GM19351 (cell line): Measurements from ENCODE around the gene TTC39B.

ENCODE experiments used
- ATAC-seq: cut with Tn5 transposase; IDR thresholded peaks from one replicate; pipeline ENCODE4 v1.9.1; 2021; ENCODE audit warnings: mild to moderate bottlenecking, moderate library complexity; ENCODE audit not compliant: unreplicated experiment

Gene TTC39B

DNA sequence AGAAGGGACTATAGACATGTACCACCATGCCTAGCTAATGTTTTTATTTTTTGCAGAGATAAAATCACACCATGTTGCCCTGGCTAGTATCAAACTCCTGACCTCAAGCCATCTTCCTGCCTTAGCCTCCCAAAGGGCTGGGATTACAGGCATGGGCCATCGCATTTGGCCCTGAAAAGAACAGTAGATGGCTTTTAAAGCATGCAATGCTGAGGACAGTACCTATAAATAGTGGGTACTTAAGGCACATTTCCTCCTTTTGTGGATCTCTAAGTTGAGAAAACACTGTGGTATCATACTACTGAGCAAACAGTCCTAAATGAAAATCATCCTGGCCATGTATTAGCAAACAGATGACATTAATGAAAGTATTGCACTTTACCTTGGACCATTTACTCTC lies 119.4 kb downstream of the TTC39B start:
- no peak for ATAC-seq

DNA sequence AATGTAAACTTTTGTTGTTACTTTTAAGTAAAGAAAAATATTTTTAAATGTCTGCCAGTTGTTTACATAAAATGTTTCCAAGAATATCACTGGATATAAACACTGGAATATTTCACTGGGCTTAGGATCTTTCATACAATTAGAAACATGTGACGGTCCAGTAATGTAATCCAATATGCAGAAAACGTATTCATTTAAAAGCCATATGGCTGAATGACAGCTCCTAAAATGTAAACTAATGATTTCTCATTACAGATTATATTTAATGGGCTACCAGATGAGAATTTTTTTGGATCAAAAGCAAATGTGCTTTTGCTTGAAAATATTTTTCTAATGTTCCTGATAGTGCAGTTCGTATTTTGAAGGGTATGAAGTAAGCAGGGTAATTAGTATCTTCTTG lies 124.3 kb downstream of the TTC39B start:
- ATAC-seq, result no peak

- ATAC-seq, result no peak
Observed at GRCh38 chr9:15182101-15182551, 124.9 kb downstream of the TTC39B start.

DNA sequence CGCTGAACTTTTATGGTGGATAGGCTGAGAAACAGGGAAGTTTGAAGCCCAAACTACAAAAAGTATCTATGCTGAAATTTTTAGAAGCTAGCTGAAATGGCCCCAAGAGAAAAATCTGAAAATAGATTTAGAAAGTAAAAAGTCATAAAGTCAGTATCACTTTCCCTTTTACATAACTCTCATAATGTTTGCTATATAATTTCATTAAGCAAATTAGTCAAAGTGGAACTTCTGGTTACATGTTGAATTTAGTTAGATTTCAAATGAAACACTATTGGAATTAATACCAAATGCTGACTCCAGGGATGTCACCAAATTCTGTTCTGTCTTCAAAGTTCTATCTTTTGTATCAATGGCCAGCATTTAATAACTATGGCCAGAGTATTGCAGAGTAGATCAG lies 126.9 kb downstream of the TTC39B start:
- no peak for ATAC-seq

DNA sequence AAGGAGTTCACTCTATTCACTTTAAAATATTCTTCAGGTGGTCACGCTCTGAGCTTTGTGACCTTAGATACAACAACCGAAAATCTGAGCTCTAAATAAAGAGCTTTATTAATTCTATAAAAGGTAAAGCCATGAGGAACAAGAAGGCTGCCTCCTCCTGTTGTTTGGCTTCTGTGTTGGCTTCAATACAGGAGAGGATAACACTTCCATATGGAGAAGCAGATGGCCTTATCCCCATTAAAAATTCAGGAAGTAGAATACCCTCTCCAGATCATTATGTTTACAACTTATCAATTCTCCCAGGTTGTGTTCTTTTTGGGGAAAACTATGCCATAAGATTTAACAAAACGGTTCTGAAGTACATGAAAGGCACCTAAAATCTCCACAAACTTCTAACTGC lies 128.4 kb downstream of the TTC39B start:
- no peak for ATAC-seq

GRCh38 chr9:15176836-15177235 lies 130.2 kb downstream of the TTC39B start:
- no peak for ATAC-seq

- no peak for ATAC-seq
Observed at GRCh38 chr9:15163931-15164330, 143.1 kb downstream of the TTC39B start.

DNA sequence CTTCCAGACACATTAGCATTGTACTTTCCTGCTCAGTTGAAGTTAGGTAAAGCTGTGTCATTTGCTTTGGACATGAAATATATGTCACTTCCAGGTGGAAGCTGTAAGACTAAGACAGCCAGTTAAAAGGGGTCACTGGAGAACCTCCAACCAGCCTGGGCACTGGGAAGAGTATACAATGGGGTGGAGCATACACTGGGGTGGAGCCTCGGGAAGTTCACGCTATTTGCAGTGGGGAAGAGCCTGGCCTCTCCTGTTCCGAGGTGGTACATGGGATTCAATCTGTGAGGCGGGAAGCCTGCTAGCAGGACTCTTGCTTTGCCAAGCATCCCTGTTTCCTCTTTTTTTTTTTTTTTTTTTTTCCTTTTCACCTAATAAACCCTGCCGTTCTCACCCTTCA lies 145.3 kb downstream of the TTC39B start:
- ATAC-seq, result no peak

DNA sequence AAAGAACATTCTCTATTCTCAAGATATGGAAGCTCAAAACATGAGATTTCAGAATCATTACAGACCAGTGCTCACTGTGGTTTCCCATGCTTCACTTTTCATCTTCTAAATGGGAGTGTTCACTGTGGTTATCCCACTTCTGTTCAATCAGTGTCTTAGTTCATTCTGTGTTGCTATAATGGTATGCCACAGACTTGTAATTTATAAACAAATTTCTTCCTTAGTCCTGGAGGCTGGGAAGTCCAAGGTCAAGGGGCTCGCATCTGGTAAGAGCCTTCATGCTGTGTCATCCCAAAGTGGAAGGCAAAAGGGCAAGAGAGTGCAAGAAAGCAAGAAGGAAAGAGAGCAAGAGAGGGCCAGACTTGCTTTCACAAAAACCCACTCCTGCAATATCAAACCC lies 146.3 kb downstream of the TTC39B start:
- no peak for ATAC-seq

DNA sequence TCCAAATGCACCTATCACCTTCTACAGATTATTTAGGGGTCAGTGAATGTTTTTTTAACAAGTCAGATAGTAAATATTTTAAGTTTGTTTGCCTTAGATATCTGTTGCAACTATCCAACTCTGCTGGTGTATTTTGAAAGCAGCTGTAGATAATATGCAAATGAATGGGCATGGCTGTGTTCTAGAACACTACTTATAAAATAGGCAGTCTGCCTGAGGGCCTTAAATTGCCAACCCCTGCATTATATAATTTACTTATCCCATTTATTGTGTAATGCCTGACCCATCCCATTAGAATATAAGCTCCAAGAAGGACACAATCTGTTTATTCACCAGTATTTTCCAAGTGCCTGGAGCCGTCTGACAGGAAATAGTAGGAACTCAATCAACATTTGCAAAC lies 149.0 kb downstream of the TTC39B start:
- ATAC-seq, result no peak

DNA sequence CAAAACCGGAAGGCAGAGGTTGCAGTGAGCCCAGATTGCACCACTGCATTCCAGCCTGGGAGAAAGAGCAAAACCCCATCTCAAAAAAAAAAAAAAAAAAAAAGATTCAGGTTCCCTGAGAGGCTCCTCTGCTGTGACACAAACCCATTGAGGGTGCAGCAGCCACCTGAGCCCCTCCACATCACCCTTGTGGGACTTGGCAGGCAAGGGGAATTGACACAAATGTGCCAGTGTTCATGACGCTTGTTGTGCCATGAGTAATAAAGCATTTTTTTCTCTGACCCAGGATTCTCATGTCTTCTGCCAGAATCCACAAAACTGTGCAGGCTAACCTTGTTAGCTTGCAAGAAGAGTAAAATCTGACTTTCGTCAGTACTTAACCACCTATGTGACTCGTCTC lies 149.6 kb downstream of the TTC39B start:
- ATAC-seq, result no peak

DNA sequence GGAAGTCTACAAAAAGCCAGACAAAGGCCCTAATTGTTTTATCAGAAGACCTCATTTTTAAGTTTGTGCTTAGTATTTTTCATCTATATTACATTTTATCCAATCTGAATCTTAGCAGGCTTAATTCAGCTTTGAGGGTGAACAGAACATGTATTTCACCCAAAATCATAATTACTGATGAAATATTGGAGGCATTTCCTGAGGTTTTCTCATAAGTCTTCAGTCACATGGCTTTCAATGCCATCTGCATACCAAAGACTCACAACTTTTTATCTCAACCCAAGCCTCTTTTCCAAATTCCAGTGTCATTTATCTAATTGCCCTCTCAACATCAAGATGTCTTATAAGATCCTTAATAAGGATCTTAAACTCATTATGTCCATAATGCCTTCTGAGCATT lies 150.8 kb downstream of the TTC39B start:
- ATAC-seq, result no peak

- ATAC-seq, result no peak
Observed at GRCh38 chr9:15155826-15156225, 151.2 kb downstream of the TTC39B start.

GRCh38 chr9:15155323-15155722 lies 151.7 kb downstream of the TTC39B start:
- no peak for ATAC-seq

- ATAC-seq, result no peak
Observed at GRCh38 chr9:15154677-15155076, 152.3 kb downstream of the TTC39B start.

- no peak for ATAC-seq
Observed at GRCh38 chr9:15153961-15154360, 153.1 kb downstream of the TTC39B start.

DNA sequence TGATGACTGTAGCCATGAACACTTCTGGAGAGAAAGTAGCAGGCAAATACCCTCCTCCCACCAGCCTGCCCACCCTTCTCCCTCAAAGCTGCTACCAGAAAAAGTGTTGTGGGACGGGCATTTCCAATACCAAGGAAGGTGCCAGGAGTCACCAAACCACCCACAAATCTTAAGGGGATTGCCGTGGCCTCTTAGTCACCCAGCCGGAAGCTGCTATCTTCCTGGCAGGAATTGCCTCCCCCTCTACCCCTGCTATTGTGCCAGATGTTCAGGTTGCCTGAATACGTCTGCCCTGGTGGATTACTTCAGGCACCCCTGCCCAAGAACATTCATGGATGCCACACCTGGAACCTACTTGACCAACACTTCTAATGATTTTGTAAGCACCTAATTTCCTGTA lies 156.1 kb downstream of the TTC39B start:
- ATAC-seq, result no peak

- no peak for ATAC-seq
Observed at GRCh38 chr9:15149450-15149849, 157.6 kb downstream of the TTC39B start.

DNA sequence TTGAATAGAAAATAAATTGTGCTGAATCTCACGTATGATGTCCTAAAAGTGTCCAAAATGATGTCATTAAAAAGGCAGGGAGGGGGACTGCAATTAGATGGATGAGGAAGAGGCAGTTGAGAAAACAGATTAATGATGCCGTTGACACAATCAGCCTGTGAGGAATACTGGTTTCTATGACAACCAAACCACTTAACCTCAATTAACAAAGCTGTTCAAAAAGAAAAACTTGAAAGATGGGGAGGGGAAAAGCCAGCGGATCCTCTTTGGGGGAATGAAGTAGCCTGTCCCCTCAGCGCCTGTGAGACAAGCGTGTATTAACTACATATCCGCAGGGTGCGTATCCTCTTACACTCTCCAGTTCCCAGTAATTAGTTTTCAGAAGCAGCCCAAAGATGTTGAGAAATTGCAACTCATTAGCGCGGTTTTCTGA lies 160.7 kb downstream of the TTC39B start:
- no peak for ATAC-seq

GRCh38 chr9:15144622-15145061 lies 162.4 kb downstream of the TTC39B start:
- ATAC-seq, result no peak

GRCh38 chr9:15142878-15143534 lies 164.0 kb downstream of the TTC39B start:
- peak; percentile 98 for ATAC-seq

- no peak for ATAC-seq
Observed at GRCh38 chr9:15140051-15140450, 167.0 kb downstream of the TTC39B start.

DNA sequence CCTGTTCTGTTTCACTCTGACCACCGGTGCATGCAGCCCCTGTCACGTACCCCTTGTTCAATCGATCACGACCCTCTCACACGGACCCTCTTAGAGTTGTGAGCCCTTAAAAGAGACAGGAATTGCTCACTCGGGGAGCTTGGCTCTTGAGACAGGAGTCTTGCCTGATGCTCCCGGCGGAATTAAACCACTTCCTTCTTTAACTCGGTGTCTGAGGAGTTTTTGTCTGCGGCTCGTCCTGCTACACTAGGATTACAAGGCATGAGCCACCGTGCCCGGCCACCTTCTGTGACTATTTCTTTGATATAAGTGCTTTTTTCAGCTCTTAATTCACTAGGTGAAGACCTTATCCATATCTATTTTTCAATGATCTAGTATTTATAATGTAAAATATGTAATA lies 167.5 kb downstream of the TTC39B start:
- no peak for ATAC-seq
